D341Med (cell line): Measurements from ENCODE around the gene BIN1.

Source experiments
- DNase-seq: peaks from one replicate; pipeline ENCODE4 v3.0.0; 2012; ENCODE audit warnings: low spot score

BIN1 gene

GRCh38 chr2:127103243-127104165 lies 3.5 kb downstream of the BIN1 start:
- no peak for DNase-seq

GRCh38 chr2:127102521-127103242 lies 4.3 kb downstream of the BIN1 start:
- DNase-seq: no peak

- no peak for DNase-seq
Measured at GRCh38 chr2:127101756-127102477, 5.0 kb downstream of the BIN1 start.

- no peak for DNase-seq
Measured at GRCh38 chr2:127101048-127101611, 5.8 kb downstream of the BIN1 start.

GRCh38 chr2:127100251-127101047 lies 6.5 kb downstream of the BIN1 start:
- no peak for DNase-seq

- no peak for DNase-seq
Measured at GRCh38 chr2:127098711-127099110, 8.2 kb downstream of the BIN1 start.

- no peak for DNase-seq
Measured at GRCh38 chr2:127097841-127098651, 8.9 kb downstream of the BIN1 start.

- DNase-seq: no peak
Measured at GRCh38 chr2:127097471-127097765, 9.5 kb downstream of the BIN1 start.

- no peak for DNase-seq
Measured at GRCh38 chr2:127096718-127097470, 10.1 kb downstream of the BIN1 start.

GRCh38 chr2:127096280-127096679 lies 10.7 kb downstream of the BIN1 start:
- DNase-seq: no peak

GRCh38 chr2:127095784-127096183 lies 11.2 kb downstream of the BIN1 start:
- DNase-seq: no peak

GRCh38 chr2:127095367-127095641 lies 11.7 kb downstream of the BIN1 start:
- DNase-seq: no peak

- DNase-seq: no peak
Measured at GRCh38 chr2:127094509-127095366, 12.2 kb downstream of the BIN1 start.

- DNase-seq: no peak
Measured at GRCh38 chr2:127093648-127094210, 13.2 kb downstream of the BIN1 start.

- DNase-seq: no peak
Measured at GRCh38 chr2:127092901-127093516, 13.9 kb downstream of the BIN1 start.

GRCh38 chr2:127092306-127092705 lies 14.6 kb downstream of the BIN1 start:
- no peak for DNase-seq

- DNase-seq: no peak
Measured at GRCh38 chr2:127091886-127092285, 15.1 kb downstream of the BIN1 start.

GRCh38 chr2:127091148-127091547 lies 15.8 kb downstream of the BIN1 start:
- no peak for DNase-seq
